ENCODE measurements around the gene SBK2. TPM values are rescaled to one million over a fixed set of nuclear protein-coding genes. Genes with fewer than 3 reads are reported as not detected.
"Not testable (repeated sequence)": the region's sequence is repeated elsewhere in the genome, so short reads cannot be mapped to it uniquely, and the experiment has no call there.

Gene SBK2
- total RNA-seq, 1 donor from 2014 or later, result 1.0 TPM

- H3K27ac ChIP-seq (ENCODE audit: low read depth, low read length), result no peak overlapping the region
- peak overlapping the region in 2 of 3 donors; percentile 6 to 33 for H3K9ac ChIP-seq (ENCODE audit: low read depth in 1 of 3, low read length in 3 of 3)
- peak overlapping the region in 2 of 3 donors; percentile 68 to 69 for H3K4me3 ChIP-seq (ENCODE audit: low read length in 3 of 3)
- peaks cover 0 to 10% (median 8%) of the 10 kb centered on the region in 3 donors for H3K27me3 ChIP-seq (ENCODE audit: control insufficient read depth in 3 of 3, insufficient read depth in 3 of 3, low read length in 3 of 3)
- no peaks in the 10 kb centered on the region for H3K9me3 ChIP-seq (ENCODE audit: control insufficient read depth in 3 of 3, low read length in 3 of 3)
- H3K4me1 ChIP-seq (ENCODE audit: control insufficient read depth in 3 of 3, insufficient read depth in 3 of 3, low read length in 3 of 3), result peaks cover 5 to 9% (median 8%) of the 10 kb centered on the region in 3 donors
- peaks cover 0 to 11% (median 0%) of the 10 kb centered on the region in 3 donors for H3K36me3 ChIP-seq (ENCODE audit: control insufficient read depth in 3 of 3, insufficient read depth in 3 of 3, low read length in 3 of 3)
Observed at GRCh38 chr19:55504252-55504603, 32.7 kb downstream of the SBK2 start.

DNA sequence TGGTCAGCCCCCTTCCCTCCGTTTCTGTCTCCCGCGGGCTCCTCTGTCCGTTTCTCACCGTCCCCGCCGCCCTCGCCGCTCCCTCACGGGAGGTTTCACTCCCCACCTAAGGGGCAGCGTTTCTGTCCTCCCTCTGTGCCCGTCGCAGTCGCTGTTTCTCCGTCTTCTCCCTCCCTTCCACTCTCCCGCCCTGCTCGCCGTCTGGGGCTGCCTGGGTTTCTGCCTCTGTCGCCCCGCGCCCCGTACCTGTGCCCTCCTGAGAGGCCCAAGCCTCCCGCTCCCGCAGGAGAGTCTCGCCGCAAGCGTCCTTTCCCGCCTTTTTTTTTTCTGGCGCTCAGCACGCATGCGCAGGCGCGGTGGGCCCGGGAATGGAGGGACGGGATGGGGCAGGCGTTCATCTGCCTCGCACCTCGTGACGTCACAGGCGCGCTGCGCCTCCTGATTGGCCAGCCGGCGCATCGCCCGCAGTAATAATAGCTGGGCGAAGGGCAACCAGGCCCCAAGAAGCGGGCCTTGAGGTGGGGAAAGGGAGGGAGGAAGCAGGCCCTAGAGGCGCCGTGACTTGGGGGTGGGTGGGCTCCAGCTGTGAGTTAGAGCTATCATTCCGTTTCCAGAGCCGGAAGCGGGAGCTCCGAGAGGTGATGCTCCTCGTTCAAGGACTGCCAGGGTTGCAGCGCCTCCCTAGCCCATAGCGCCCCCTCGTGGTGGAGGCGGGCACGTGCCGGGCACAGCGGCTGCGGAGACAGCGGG is 33.3 kb downstream of the SBK2 start:
- H3K9me3 ChIP-seq (ENCODE audit: control insufficient read depth in 3 of 3, low read length in 3 of 3), result no peaks in the 10 kb centered on the region
- H3K27ac ChIP-seq (ENCODE audit: low read depth, low read length), result no peak overlapping the region
- peaks cover 5 to 9% (median 8%) of the 10 kb centered on the region in 3 donors for H3K4me1 ChIP-seq (ENCODE audit: control insufficient read depth in 3 of 3, insufficient read depth in 3 of 3, low read length in 3 of 3)
- H3K9ac ChIP-seq (ENCODE audit: low read depth in 1 of 3, low read length in 3 of 3), result peak overlapping the region in 2 of 3 donors; percentile 6 to 33
- H3K36me3 ChIP-seq (ENCODE audit: control insufficient read depth in 3 of 3, insufficient read depth in 3 of 3, low read length in 3 of 3), result peaks cover 0 to 11% (median 0%) of the 10 kb centered on the region in 3 donors
- peaks cover 0 to 10% (median 8%) of the 10 kb centered on the region in 3 donors for H3K27me3 ChIP-seq (ENCODE audit: control insufficient read depth in 3 of 3, insufficient read depth in 3 of 3, low read length in 3 of 3)
- H3K4me3 ChIP-seq (ENCODE audit: low read length in 3 of 3), result peak overlapping the region; percentile 64 to 69 (median 68)

- H3K4me1 ChIP-seq (ENCODE audit: control insufficient read depth in 3 of 3, insufficient read depth in 3 of 3, low read length in 3 of 3), result peaks cover 5 to 9% (median 8%) of the 10 kb centered on the region in 3 donors
- no peak overlapping the region for H3K9ac ChIP-seq (ENCODE audit: low read depth in 1 of 3, low read length in 3 of 3)
- H3K36me3 ChIP-seq (ENCODE audit: control insufficient read depth in 3 of 3, insufficient read depth in 3 of 3, low read length in 3 of 3), result peaks cover 0 to 11% (median 0%) of the 10 kb centered on the region in 3 donors
- no peak overlapping the region for H3K27ac ChIP-seq (ENCODE audit: low read depth, low read length)
- H3K9me3 ChIP-seq (ENCODE audit: control insufficient read depth in 3 of 3, low read length in 3 of 3), result no peaks in the 10 kb centered on the region
- H3K4me3 ChIP-seq (ENCODE audit: low read length in 3 of 3), result no peak overlapping the region
- H3K27me3 ChIP-seq (ENCODE audit: control insufficient read depth in 3 of 3, insufficient read depth in 3 of 3, low read length in 3 of 3), result peaks cover 0 to 10% (median 8%) of the 10 kb centered on the region in 3 donors
Observed at GRCh38 chr19:55503157-55503501, 33.8 kb downstream of the SBK2 start.

DNA sequence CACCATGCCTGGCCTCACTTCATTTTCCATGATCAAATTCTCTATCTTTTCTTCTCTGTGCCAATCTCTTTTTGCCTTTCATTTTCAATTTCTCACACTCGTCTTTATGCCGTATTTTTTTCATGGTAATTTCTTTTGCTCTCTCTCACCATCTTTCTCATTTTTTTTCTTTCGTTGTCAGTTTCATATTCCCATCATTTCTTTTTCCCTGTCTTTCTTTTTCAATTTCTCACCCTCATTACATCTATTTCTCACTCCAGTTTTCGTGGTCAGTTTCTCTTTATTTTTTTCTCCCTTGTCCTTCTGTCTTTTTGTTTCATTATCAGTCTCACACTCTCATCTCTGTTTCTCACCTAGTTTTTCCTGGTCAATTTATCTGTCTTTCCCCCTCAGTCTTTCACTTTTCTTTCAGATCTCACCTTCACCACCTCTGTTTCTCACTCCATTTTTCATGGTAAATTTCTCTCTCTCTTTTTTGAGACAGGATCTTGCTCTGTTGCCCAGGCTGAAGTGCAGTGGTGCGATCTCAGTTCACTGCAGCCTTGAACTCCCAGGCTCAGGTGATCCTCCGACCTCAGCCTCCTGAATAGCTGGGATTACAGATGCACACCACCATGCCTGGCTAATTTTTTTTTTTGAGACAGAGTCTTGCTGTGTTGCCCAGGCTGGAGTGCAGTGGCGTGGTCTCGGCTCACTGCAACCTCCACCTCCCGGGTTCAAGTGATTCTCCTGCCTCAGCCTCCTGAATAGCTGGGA is 34.6 kb downstream of the SBK2 start:
- H3K9ac ChIP-seq (ENCODE audit: low read depth in 1 of 3, low read length in 3 of 3), result no peak overlapping the region
- peaks cover 0 to 10% (median 8%) of the 10 kb centered on the region in 3 donors for H3K27me3 ChIP-seq (ENCODE audit: control insufficient read depth in 3 of 3, insufficient read depth in 3 of 3, low read length in 3 of 3)
- H3K4me3 ChIP-seq (ENCODE audit: low read length in 3 of 3), result no peak overlapping the region
- peaks cover 5 to 9% (median 8%) of the 10 kb centered on the region in 3 donors for H3K4me1 ChIP-seq (ENCODE audit: control insufficient read depth in 3 of 3, insufficient read depth in 3 of 3, low read length in 3 of 3)
- peaks cover 0 to 11% (median 0%) of the 10 kb centered on the region in 3 donors for H3K36me3 ChIP-seq (ENCODE audit: control insufficient read depth in 3 of 3, insufficient read depth in 3 of 3, low read length in 3 of 3)
- no peaks in the 10 kb centered on the region for H3K9me3 ChIP-seq (ENCODE audit: control insufficient read depth in 3 of 3, low read length in 3 of 3)
- no peak overlapping the region for H3K27ac ChIP-seq (ENCODE audit: low read depth, low read length)

GRCh38 chr19:55500368-55500952 is 36.5 kb downstream of the SBK2 start:
- Histone ChIP-seq H3K27me3 (ENCODE audit: control insufficient read depth in 3 of 3, insufficient read depth in 3 of 3, low read length in 3 of 3) (peaks cover 0 to 9% (median 7%) of the 10 kb centered on the region in 3 donors), H3K4me1 (ENCODE audit: control insufficient read depth in 3 of 3, insufficient read depth in 3 of 3, low read length in 3 of 3) (peaks cover 5 to 9% (median 8%) of the 10 kb centered on the region in 3 donors), H3K36me3 (ENCODE audit: control insufficient read depth in 3 of 3, insufficient read depth in 3 of 3, low read length in 3 of 3) (peaks cover 0 to 11% (median 0%) of the 10 kb centered on the region in 3 donors)

GRCh38 chr19:55498246-55498840 is 38.6 kb downstream of the SBK2 start:
- Histone ChIP-seq H3K27ac (ENCODE audit: low read depth, low read length) (no peak overlapping the region), H3K4me3 (ENCODE audit: low read length in 3 of 3) (no peak overlapping the region), H3K27me3 (ENCODE audit: control insufficient read depth in 3 of 3, insufficient read depth in 3 of 3, low read length in 3 of 3) (peaks cover 2 to 10% (median 5%) of the 10 kb centered on the region in 3 donors), H3K36me3 (ENCODE audit: control insufficient read depth in 3 of 3, insufficient read depth in 3 of 3, low read length in 3 of 3) (peaks cover 0 to 11% (median 0%) of the 10 kb centered on the region in 3 donors), H3K4me1 (ENCODE audit: control insufficient read depth in 3 of 3, insufficient read depth in 3 of 3, low read length in 3 of 3) (peaks cover 2 to 9% (median 5%) of the 10 kb centered on the region in 3 donors), H3K9ac (ENCODE audit: low read depth in 1 of 3, low read length in 3 of 3) (peak overlapping the region in 1 of 3 donors; percentile 4), H3K9me3 (ENCODE audit: control insufficient read depth in 3 of 3, low read length in 3 of 3) (no peaks in the 10 kb centered on the region)

More at GRCh38 chr19:55500368-55500952, 36.5 kb downstream of the SBK2 start:
- H3K9ac ChIP-seq (ENCODE audit: low read depth in 1 of 3, low read length in 3 of 3), result no peak overlapping the region
- no peak overlapping the region for H3K4me3 ChIP-seq (ENCODE audit: low read length in 3 of 3)
- no peak overlapping the region for H3K27ac ChIP-seq (ENCODE audit: low read depth, low read length)
- H3K9me3 ChIP-seq (ENCODE audit: control insufficient read depth in 3 of 3, low read length in 3 of 3), result no peaks in the 10 kb centered on the region

- Histone ChIP-seq H3K9me3 (ENCODE audit: control insufficient read depth in 3 of 3, low read length in 3 of 3) (no peaks in the 10 kb centered on the region), H3K9ac (ENCODE audit: low read depth in 1 of 3, low read length in 3 of 3) (no peak overlapping the region), H3K4me3 (ENCODE audit: low read length in 3 of 3) (no peak overlapping the region), H3K4me1 (ENCODE audit: control insufficient read depth in 3 of 3, insufficient read depth in 3 of 3, low read length in 3 of 3) (peaks cover 6 to 10% (median 7%) of the 10 kb centered on the region in 3 donors), H3K27me3 (ENCODE audit: control insufficient read depth in 3 of 3, insufficient read depth in 3 of 3, low read length in 3 of 3) (peaks cover 2 to 14% (median 7%) of the 10 kb centered on the region in 3 donors), H3K36me3 (ENCODE audit: control insufficient read depth in 3 of 3, insufficient read depth in 3 of 3, low read length in 3 of 3) (peaks cover 0 to 11% (median 0%) of the 10 kb centered on the region in 3 donors), H3K27ac (ENCODE audit: low read depth, low read length) (no peak overlapping the region)
Observed at GRCh38 chr19:55497763-55498162, 39.2 kb downstream of the SBK2 start.

GRCh38 chr19:55496820-55497219 is 40.1 kb downstream of the SBK2 start:
- H3K36me3 ChIP-seq (ENCODE audit: control insufficient read depth in 3 of 3, insufficient read depth in 3 of 3, low read length in 3 of 3), result peaks cover 0 to 11% (median 0%) of the 10 kb centered on the region in 3 donors
- H3K9me3 ChIP-seq (ENCODE audit: control insufficient read depth in 3 of 3, low read length in 3 of 3); H3K27ac ChIP-seq (ENCODE audit: low read depth, low read length); H3K4me3 ChIP-seq (ENCODE audit: low read length in 3 of 3); H3K9ac ChIP-seq (ENCODE audit: low read depth in 1 of 3, low read length in 3 of 3): not testable (repeated sequence)
- H3K4me1 ChIP-seq (ENCODE audit: control insufficient read depth in 3 of 3, insufficient read depth in 3 of 3, low read length in 3 of 3), result peaks cover 6 to 10% (median 7%) of the 10 kb centered on the region in 3 donors
- H3K27me3 ChIP-seq (ENCODE audit: control insufficient read depth in 3 of 3, insufficient read depth in 3 of 3, low read length in 3 of 3), result peaks cover 2 to 20% (median 13%) of the 10 kb centered on the region in 3 donors

DNA sequence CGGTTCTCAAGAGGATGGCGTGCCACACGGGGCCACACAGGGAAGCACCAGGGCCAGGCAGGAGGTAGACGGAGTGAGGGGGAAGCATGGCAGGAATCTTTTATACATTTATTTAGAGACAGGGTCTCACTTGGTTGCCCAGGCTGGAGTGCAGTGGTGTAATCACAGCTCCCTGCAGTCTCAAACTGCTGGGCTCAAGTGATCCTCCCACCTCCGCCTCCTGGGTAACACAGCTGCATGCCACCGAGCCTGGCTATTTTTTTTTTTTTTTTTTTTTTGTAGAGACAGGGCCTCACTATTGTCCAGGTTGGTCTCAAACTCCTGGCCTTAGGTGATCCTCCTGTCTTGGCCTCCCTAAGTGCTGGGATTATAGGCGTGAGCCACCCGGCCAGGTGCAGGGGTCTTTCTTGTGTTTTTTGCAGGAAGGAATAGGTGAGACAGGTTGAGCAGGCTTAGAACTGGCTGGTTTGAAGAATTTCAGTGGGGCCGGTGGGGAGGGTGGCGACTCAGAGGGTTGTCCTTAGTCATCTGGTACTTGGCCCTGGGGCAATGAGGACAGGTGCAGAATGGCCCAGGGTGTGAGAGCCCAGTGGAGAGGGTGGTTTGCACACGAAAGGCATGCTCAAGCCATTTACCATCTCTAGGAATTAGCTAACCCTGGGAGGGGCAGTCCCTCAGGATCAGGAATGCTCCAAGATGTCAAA is 41.1 kb downstream of the SBK2 start:
- Histone ChIP-seq H3K4me1 (ENCODE audit: control insufficient read depth in 3 of 3, insufficient read depth in 3 of 3, low read length in 3 of 3) (peaks cover 6 to 10% (median 7%) of the 10 kb centered on the region in 3 donors), H3K9ac (ENCODE audit: low read depth in 1 of 3, low read length in 3 of 3) (no peak overlapping the region), H3K36me3 (ENCODE audit: control insufficient read depth in 3 of 3, insufficient read depth in 3 of 3, low read length in 3 of 3) (peaks cover 0 to 7% (median 0%) of the 10 kb centered on the region in 3 donors), H3K9me3 (ENCODE audit: control insufficient read depth in 3 of 3, low read length in 3 of 3) (no peaks in the 10 kb centered on the region), H3K27me3 (ENCODE audit: control insufficient read depth in 3 of 3, insufficient read depth in 3 of 3, low read length in 3 of 3) (peaks cover 2 to 27% (median 23%) of the 10 kb centered on the region in 3 donors), H3K27ac (ENCODE audit: low read depth, low read length) (no peak overlapping the region), H3K4me3 (ENCODE audit: low read length in 3 of 3) (no peak overlapping the region)

All from skeletal muscle tissue (tissue), 4 donors.